ENCODE results near the gene MAEA.

MAEA gene

DNA sequence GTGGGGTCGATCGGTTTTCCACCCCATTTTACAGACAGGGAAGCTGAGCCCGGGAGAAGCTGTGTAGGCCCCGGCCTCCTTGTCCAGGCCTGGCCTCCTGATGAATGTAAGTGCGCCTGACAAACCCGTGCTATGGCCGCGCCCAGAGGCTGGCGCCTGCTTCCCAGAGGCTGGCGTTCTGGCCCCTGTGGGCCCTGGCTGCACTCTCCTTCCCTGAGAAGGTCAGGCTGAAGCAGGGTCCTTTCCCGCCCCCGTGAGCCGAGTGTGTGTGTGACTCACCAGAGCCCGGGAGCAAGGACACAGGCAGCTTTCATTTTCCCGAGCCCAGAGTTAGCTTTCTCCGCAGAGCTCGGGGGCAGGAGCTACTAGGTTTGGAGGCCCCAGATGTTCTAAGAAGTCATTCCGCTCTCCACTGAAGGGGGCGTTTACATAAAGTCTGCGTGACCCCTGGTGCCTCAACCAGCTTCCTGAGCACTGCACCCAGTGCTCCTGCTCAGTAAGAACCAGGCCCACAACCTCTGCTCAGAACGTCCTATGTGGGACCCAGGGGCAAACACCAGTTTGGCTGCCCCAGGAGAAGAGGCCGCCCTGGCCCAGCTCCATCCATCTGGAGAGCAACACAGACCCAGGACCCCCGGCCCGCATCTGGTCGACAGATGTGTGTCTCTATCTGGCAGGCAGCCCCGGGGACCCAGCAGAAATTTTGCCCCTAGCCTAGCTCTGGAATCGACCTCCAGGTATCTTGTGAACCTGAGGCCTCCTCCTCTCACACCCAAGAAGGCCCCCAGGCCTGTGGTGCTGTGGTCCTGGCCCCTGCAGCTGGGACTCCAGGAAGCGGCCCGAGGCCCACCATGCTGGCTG is 71.0 kb downstream of the MAEA start:
- H3K9me2 ChIP-seq (replicated peaks; ENCODE audit: low read depth, low read length) = no peaks in the 10 kb centered on the region
- no peaks in the 10 kb centered on the region for H4K20me1 ChIP-seq (ENCODE audit: insufficient read depth, low read length, poor library complexity, severe bottlenecking)
- H3K4me2 ChIP-seq (ENCODE audit: low read depth, low read length, poor library complexity, severe bottlenecking) = no peak overlapping the region
- H3K36me3 ChIP-seq (ENCODE audit: insufficient read depth, low read length) = no peaks in the 10 kb centered on the region; the same call in 1 of the 2 replicates
- H3K4me1 ChIP-seq (ENCODE audit: insufficient read depth, low read length, poor library complexity, severe bottlenecking) = no peaks in the 10 kb centered on the region
- H3K79me2 ChIP-seq (ENCODE audit: insufficient read depth, low read length) = no peaks in the 10 kb centered on the region
- no peak overlapping the region for H2AFZ ChIP-seq (ENCODE audit: low read length)
- no peaks in the 10 kb centered on the region for H3K9me3 ChIP-seq (ENCODE audit: insufficient read depth, low read depth, low read length)
- H3K9ac ChIP-seq (ENCODE audit: low read depth, low read length, poor library complexity, severe bottlenecking) = no peak overlapping the region
- H3K4me3 ChIP-seq (ENCODE audit: low read length, poor library complexity, severe bottlenecking) = no peak overlapping the region
- TF ChIP-seq, protein P1, sequence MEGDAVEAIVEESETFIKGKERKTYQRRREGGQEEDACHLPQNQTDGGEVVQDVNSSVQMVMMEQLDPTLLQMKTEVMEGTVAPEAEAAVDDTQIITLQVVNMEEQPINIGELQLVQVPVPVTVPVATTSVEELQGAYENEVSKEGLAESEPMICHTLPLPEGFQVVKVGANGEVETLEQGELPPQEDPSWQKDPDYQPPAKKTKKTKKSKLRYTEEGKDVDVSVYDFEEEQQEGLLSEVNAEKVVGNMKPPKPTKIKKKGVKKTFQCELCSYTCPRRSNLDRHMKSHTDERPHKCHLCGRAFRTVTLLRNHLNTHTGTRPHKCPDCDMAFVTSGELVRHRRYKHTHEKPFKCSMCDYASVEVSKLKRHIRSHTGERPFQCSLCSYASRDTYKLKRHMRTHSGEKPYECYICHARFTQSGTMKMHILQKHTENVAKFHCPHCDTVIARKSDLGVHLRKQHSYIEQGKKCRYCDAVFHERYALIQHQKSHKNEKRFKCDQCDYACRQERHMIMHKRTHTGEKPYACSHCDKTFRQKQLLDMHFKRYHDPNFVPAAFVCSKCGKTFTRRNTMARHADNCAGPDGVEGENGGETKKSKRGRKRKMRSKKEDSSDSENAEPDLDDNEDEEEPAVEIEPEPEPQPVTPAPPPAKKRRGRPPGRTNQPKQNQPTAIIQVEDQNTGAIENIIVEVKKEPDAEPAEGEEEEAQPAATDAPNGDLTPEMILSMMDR (conservative IDR thresholded peaks at IDR 0.05; ENCODE audit: low read length) = no peak
- no peak for TF ChIP-seq EZH2phosphoT487 (IDR thresholded peaks at IDR 0.05; ENCODE audit: borderline replicate concordance)
- H3F3A ChIP-seq (ENCODE audit: low read depth) = no peaks in the 10 kb centered on the region
- H3K27me3 ChIP-seq (ENCODE audit: insufficient read depth, low read length, poor library complexity, severe bottlenecking) = no peaks in the 10 kb centered on the region

- no peaks in the 10 kb centered on the region for H3K79me2 ChIP-seq (ENCODE audit: insufficient read depth, low read length)
- H3K4me1 ChIP-seq (ENCODE audit: insufficient read depth, low read length, poor library complexity, severe bottlenecking) = no peaks in the 10 kb centered on the region
- no peaks in the 10 kb centered on the region for H3K27me3 ChIP-seq (ENCODE audit: insufficient read depth, low read length, poor library complexity, severe bottlenecking)
- H3K4me3 ChIP-seq (ENCODE audit: low read length, poor library complexity, severe bottlenecking) = no peak overlapping the region
- H2AFZ ChIP-seq (ENCODE audit: low read length) = no peak overlapping the region
- no peak overlapping the region for H3K9ac ChIP-seq (ENCODE audit: low read depth, low read length, poor library complexity, severe bottlenecking)
- no peaks in the 10 kb centered on the region for H3F3A ChIP-seq (ENCODE audit: low read depth)
- TF ChIP-seq EZH2phosphoT487 (IDR thresholded peaks at IDR 0.05; ENCODE audit: borderline replicate concordance) = no peak
- TF ChIP-seq, protein P1 (conservative IDR thresholded peaks at IDR 0.05; ENCODE audit: low read length) = no peak
- H3K4me2 ChIP-seq (ENCODE audit: low read depth, low read length, poor library complexity, severe bottlenecking) = no peak overlapping the region
- H3K9me2 ChIP-seq (replicated peaks; ENCODE audit: low read depth, low read length) = no peaks in the 10 kb centered on the region
- no peaks in the 10 kb centered on the region for H3K9me3 ChIP-seq (ENCODE audit: insufficient read depth, low read depth, low read length)
- no peaks in the 10 kb centered on the region for H4K20me1 ChIP-seq (ENCODE audit: insufficient read depth, low read length, poor library complexity, severe bottlenecking)
- no peaks in the 10 kb centered on the region for H3K36me3 ChIP-seq (ENCODE audit: insufficient read depth, low read length)
These were observed 71.7 kb downstream of the MAEA start for GRCh38 chr4:1361431-1361830.

- no peak overlapping the region for H3K4me2 ChIP-seq (ENCODE audit: low read depth, low read length, poor library complexity, severe bottlenecking)
- H3K9me3 ChIP-seq (ENCODE audit: insufficient read depth, low read depth, low read length) = no peaks in the 10 kb centered on the region
- H3K79me2 ChIP-seq (ENCODE audit: insufficient read depth, low read length) = no peaks in the 10 kb centered on the region
- H3K4me3 ChIP-seq (ENCODE audit: low read length, poor library complexity, severe bottlenecking) = no peak overlapping the region
- no peaks in the 10 kb centered on the region for H3K4me1 ChIP-seq (ENCODE audit: insufficient read depth, low read length, poor library complexity, severe bottlenecking)
- H3K27me3 ChIP-seq (ENCODE audit: insufficient read depth, low read length, poor library complexity, severe bottlenecking) = no peaks in the 10 kb centered on the region
- no peaks in the 10 kb centered on the region for H3K9me2 ChIP-seq (replicated peaks; ENCODE audit: low read depth, low read length)
- no peak overlapping the region for H2AFZ ChIP-seq (ENCODE audit: low read length)
- no peak for TF ChIP-seq EZH2phosphoT487 (IDR thresholded peaks at IDR 0.05; ENCODE audit: borderline replicate concordance)
- TF ChIP-seq, protein P1 (conservative IDR thresholded peaks at IDR 0.05; ENCODE audit: low read length) = no peak
- no peak overlapping the region for H3K9ac ChIP-seq (ENCODE audit: low read depth, low read length, poor library complexity, severe bottlenecking)
- H3F3A ChIP-seq (ENCODE audit: low read depth) = no peaks in the 10 kb centered on the region
- H3K36me3 ChIP-seq (ENCODE audit: insufficient read depth, low read length) = no peaks in the 10 kb centered on the region
- no peaks in the 10 kb centered on the region for H4K20me1 ChIP-seq (ENCODE audit: insufficient read depth, low read length, poor library complexity, severe bottlenecking)
These were observed 72.4 kb downstream of the MAEA start for GRCh38 chr4:1362046-1362445.

All from Loucy (cell line).